HG03095 (cell line): ENCODE results near the gene CACNA2D4.
"Not testable (repeated sequence)": the region's sequence is repeated elsewhere in the genome, so short reads cannot be mapped to it uniquely, and the experiment has no call there.

ENCODE experiments used
- ATAC-seq: cut with Tn5 transposase; IDR thresholded peaks from one replicate; pipeline ENCODE4 v1.9.1; 2021; ENCODE audit warnings: moderate library complexity; ENCODE audit not compliant: unreplicated experiment

CACNA2D4 gene

GRCh38 chr12:1820896-1821291, 97.6 kb downstream of the CACNA2D4 start:
- no peak for ATAC-seq

- no peak for ATAC-seq
Measured at GRCh38 chr12:1820191-1820895, 98.1 kb downstream of the CACNA2D4 start, which contains the start of gene LRTM2. Gene LRTM2, plus strand, starts transcription at chr12:1820565. Its CDS starts 7,584 bp downstream, at chr12:1828149.

GRCh38 chr12:1819571-1819970, 98.9 kb downstream of the CACNA2D4 start:
- ATAC-seq = no peak

- ATAC-seq = no peak
Measured at GRCh38 chr12:1819050-1819449, 99.4 kb downstream of the CACNA2D4 start.

- ATAC-seq = not testable (repeated sequence)
Measured at GRCh38 chr12:1817928-1818327, 100.5 kb downstream of the CACNA2D4 start.

- no peak for ATAC-seq
Measured at GRCh38 chr12:1816730-1817348, 101.6 kb downstream of the CACNA2D4 start.

- no peak for ATAC-seq
Measured at GRCh38 chr12:1815814-1816729, 102.4 kb downstream of the CACNA2D4 start.

- ATAC-seq = no peak
Measured at GRCh38 chr12:1815108-1815507, 103.3 kb downstream of the CACNA2D4 start.

GRCh38 chr12:1814266-1814665, 104.2 kb downstream of the CACNA2D4 start:
- no peak for ATAC-seq

- no peak for ATAC-seq
Measured at GRCh38 chr12:1812650-1813302, 105.7 kb downstream of the CACNA2D4 start.

GRCh38 chr12:1811948-1812291, 106.5 kb downstream of the CACNA2D4 start:
- no peak for ATAC-seq

- no peak for ATAC-seq
Measured at GRCh38 chr12:1811281-1811947, 107.0 kb downstream of the CACNA2D4 start.

- ATAC-seq = no peak
Measured at GRCh38 chr12:1810931-1811280, 107.5 kb downstream of the CACNA2D4 start.

GRCh38 chr12:1810201-1810930, 108.1 kb downstream of the CACNA2D4 start:
- ATAC-seq = no peak

- ATAC-seq = no peak
Measured at GRCh38 chr12:1809591-1810190, 108.8 kb downstream of the CACNA2D4 start.

- no peak for ATAC-seq
Measured at GRCh38 chr12:1808798-1809480, 109.5 kb downstream of the CACNA2D4 start.

- no peak for ATAC-seq
Measured at GRCh38 chr12:1808036-1808797, 110.2 kb downstream of the CACNA2D4 start.
